A673 (cell line): ENCODE results near the gene COA8.

Experiments
- EZH2 ChIP-seq: fragments of 200-600 bp; sonication (generic); IDR thresholded peaks from 2 replicates; pipeline ENCODE4 v1.6.1; 2017; ENCODE audit warnings: borderline replicate concordance, low read depth, mild to moderate bottlenecking, mixed read lengths, antibody characterized with exemption, low read length; ENCODE audit not compliant: poor library complexity, severe bottlenecking
- TF ChIP-seq, protein P1 (sequence below): fragments of 300-800, 200-600 bp; sonication (generic); conservative IDR thresholded peaks from 2 replicates; pipeline ENCODE4 v1.5.1; 2017; ENCODE audit warnings: low read depth, mild to moderate bottlenecking, antibody characterized with exemption, low read length, moderate library complexity, mixed read lengths

GRCh38 chr14:103544388-103545218 is 18.2 kb upstream of the COA8 start:
- TF ChIP-seq, protein P1, sequence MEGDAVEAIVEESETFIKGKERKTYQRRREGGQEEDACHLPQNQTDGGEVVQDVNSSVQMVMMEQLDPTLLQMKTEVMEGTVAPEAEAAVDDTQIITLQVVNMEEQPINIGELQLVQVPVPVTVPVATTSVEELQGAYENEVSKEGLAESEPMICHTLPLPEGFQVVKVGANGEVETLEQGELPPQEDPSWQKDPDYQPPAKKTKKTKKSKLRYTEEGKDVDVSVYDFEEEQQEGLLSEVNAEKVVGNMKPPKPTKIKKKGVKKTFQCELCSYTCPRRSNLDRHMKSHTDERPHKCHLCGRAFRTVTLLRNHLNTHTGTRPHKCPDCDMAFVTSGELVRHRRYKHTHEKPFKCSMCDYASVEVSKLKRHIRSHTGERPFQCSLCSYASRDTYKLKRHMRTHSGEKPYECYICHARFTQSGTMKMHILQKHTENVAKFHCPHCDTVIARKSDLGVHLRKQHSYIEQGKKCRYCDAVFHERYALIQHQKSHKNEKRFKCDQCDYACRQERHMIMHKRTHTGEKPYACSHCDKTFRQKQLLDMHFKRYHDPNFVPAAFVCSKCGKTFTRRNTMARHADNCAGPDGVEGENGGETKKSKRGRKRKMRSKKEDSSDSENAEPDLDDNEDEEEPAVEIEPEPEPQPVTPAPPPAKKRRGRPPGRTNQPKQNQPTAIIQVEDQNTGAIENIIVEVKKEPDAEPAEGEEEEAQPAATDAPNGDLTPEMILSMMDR: no peak
- no peak for TF ChIP-seq EZH2
